Testis (tissue), 3 donors: ENCODE measurements around the gene GBP6. TPM values are rescaled to one million over a fixed set of nuclear protein-coding genes. Genes with fewer than 3 reads are reported as not detected.
"Not testable (repeated sequence)": the region's sequence is repeated elsewhere in the genome, so short reads cannot be mapped to it uniquely, and the experiment has no call there.

ENCODE experiments used
- DNase-seq: peaks from one replicate; pipeline ENCODE4 v3.0.0-alpha.2; 2019
- H3K27ac ChIP-seq, 2 donors: fragments of 200-600 bp; sonication (generic); one replicate each; pipeline ENCODE4 v1.5.1; 2019
- H3K27me3 ChIP-seq: fragments of 200-600 bp; sonication (generic); one replicate; pipeline ENCODE4 v1.5.1; 2019
- H3K36me3 ChIP-seq: fragments of 200-600 bp; sonication (generic); one replicate; pipeline ENCODE4 v1.5.1; 2017; ENCODE audit warnings: low read depth; ENCODE audit errors: missing control alignments
- H3K4me1 ChIP-seq: fragments of 200-600 bp; sonication (generic); one replicate; pipeline ENCODE4 v1.5.1; 2019
- H3K4me3 ChIP-seq, 2 donors: fragments of 200-600 bp; sonication (generic); one replicate each; pipeline ENCODE4 v1.5.1; 2017 to 2019
- H3K9me3 ChIP-seq: fragments of 200-600 bp; sonication (generic); one replicate; pipeline ENCODE4 v1.5.1; 2017
- CTCF ChIP-seq, 3 experiments: fragments of 450-650 bp in 2 of 3; fragments of 200-600 bp in 1 of 3; sonication (generic) in 1 of 3; IDR thresholded peaks; one replicate each; pipeline ENCODE4 v1.5.1; 2016 to 2019; ENCODE audit warnings: antibody characterized with exemption in 3 of 3, mild to moderate bottlenecking in 2 of 3, moderate library complexity in 1 of 3
- POLR2A ChIP-seq: fragments of 450-650 bp; IDR thresholded peaks from one replicate; pipeline ENCODE4 v1.6.1; 2017; ENCODE audit warnings: antibody characterized with exemption, mild to moderate bottlenecking, moderate library complexity
- WGBS, 2 donors: methylation state at CpG; one replicate each; pipeline ENCODE4 v1.1.5; 2018; 5-methylcytosine and 5-hydroxymethylcytosine counted together
- intact Hi-C: fragments of 100-400 bp; cut with DNase I; formaldehyde crosslinking; loops from one replicate; pipeline ENCODE4 v1.15.1; 2023; ENCODE audit warnings: low total_unique reads
- polyA plus RNA-seq: library from polyadenylated mRNA; stranded (reverse); fragments of 350-450 nt; fragmentation: Illumina TruSeq; extraction: RNeasy Lipid Tissue Mini Kit (QIAGEN cat#74804); gene quantifications from one replicate; pipeline ENCODE4 v1.2.3, GENCODE V29; 2014; ENCODE audit warnings: low read depth, low replicate concordance; ENCODE audit not compliant: insufficient read depth
- total RNA-seq, 2 donors: library from RNA; depleted of rRNA; stranded (reverse); fragments of >200 nt; gene quantifications; one replicate each; pipeline ENCODE4 v1.2.3, GENCODE V29; 2016

The GBP6 gene
- total and polyA plus RNA-seq, 3 donors from 2014 or later: 0.24 to 0.26 (median 0.25) TPM

DNA sequence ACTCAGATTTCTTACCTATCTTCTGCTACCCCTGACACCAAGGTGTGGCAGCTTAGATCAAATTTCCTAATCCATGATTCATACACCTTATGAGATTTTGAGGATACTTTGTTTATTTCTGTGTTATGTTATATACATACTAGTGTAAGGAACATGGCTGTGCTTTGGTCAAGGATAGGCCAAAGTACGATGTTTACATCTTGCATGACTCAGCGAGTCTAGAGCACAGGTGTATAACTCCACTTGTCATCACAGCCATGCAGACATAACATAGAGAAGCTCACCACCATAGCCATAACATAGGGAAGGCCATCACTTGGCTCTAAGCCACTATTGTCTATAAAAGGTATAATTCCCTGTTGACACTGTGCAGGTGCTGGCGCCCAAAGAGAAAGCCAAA, 61.2 kb downstream of the GBP6 start:
- Histone ChIP-seq H3K27ac (no peak overlapping the region), H3K27me3 (no peaks in the 10 kb centered on the region), H3K4me3 (no peak overlapping the region), H3K36me3 (no peaks in the 10 kb centered on the region), H3K4me1 (no peaks in the 10 kb centered on the region), H3K9me3 (no peaks in the 10 kb centered on the region)
- WGBS, 2 donors: 89 to 92% methylated on average over 3 of the region's 3 CpGs
- intact Hi-C loops: no loop called here
- DNase-seq: no peak
- TF ChIP-seq CTCF (IDR thresholded peaks at IDR 0.05) (no peak), POLR2A (no peak)

DNA sequence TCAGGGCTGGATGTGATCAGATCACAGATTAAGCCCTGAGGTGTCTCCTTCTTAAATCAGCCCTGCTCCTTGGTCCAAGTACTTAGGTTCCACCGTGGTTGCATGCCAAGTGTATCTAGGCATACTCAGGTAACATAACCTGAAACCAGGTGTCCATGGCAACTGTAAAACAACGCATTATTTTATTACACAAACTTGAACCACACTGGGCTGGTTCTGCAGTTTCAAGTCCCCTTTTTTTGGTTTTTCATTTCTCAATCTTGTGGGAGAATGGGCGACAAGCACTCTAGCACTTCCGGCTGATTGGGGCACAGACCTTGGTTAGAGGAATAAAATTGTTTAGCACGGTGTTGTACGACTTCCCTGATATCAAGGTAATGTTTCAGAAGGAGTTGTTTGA, 65.2 kb downstream of the GBP6 start:
- WGBS, 2 donors: 80 to 86% methylated on average over 6 of the region's 6 CpGs
- DNase-seq: no peak
- TF ChIP-seq POLR2A: no peak
- TF ChIP-seq CTCF (IDR thresholded peaks at IDR 0.05): no peak

DNA sequence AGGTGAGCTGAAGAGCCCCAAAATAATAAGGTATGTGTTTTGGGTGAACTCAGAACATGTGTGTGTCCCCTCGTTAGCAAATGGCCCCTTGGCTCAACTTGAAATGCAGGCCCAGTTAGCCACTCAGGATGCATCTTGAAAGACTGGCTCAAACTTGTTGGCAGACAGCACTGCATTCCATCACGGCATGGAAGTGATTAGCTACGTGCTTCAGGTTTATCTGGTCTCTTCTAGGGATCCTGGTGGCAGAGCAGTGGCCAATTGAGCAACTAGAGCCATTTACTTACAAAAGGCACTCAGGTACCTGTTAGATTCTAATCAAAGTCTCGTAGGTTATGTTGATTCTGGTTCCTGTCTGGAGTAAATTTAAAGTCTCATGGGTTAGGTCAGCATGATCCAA, 65.8 kb downstream of the GBP6 start:
- intact Hi-C loops, DNase-seq, H3K4me3 ChIP-seq, H3K4me1 ChIP-seq, H3K36me3 ChIP-seq, H3K27me3 ChIP-seq, H3K9me3 ChIP-seq, H3K27ac ChIP-seq: not testable (repeated sequence)
- 86 to 94% methylated on average over 2 of the region's 4 CpGs for WGBS, 2 donors

More for the DNA sequence above, 65.2 kb downstream of the GBP6 start:
- Histone ChIP-seq H3K27me3 (no peaks in the 10 kb centered on the region), H3K9me3 (no peaks in the 10 kb centered on the region), H3K4me3 (no peak overlapping the region), H3K27ac (no peak overlapping the region), H3K4me1 (no peaks in the 10 kb centered on the region), H3K36me3 (no peaks in the 10 kb centered on the region)
- intact Hi-C loops: no loop called here

GRCh38 chr1:89433421-89433820, 69.6 kb downstream of the GBP6 start:
- Histone ChIP-seq H3K4me1 (no peaks in the 10 kb centered on the region), H3K27ac (no peak overlapping the region), H3K36me3 (no peaks in the 10 kb centered on the region), H3K4me3 (no peak overlapping the region), H3K9me3 (no peaks in the 10 kb centered on the region), H3K27me3 (no peaks in the 10 kb centered on the region)
- TF ChIP-seq POLR2A (no peak), CTCF (IDR thresholded peaks at IDR 0.05) (no peak)
- no peak for DNase-seq
- 87 to 94% methylated on average over 4 of the region's 4 CpGs for WGBS, 2 donors
- intact Hi-C loops: no loop called here

GRCh38 chr1:89434058-89434780, 70.4 kb downstream of the GBP6 start:
- intact Hi-C loops, H3K36me3 ChIP-seq, H3K9me3 ChIP-seq, H3K27ac ChIP-seq, H3K4me3 ChIP-seq, H3K27me3 ChIP-seq, DNase-seq, H3K4me1 ChIP-seq: not testable (repeated sequence)
- WGBS, 2 donors: 86 to 90% methylated on average over 9 of the region's 9 CpGs

Other genes with a start within 250 kb of the GBP6 start
- 10 to 100 TPM; 35.2 to 41.3 TPM for gene GBP2, start 237.9 kb upstream of the GBP6 start, total RNA-seq
- 39.5 TPM for gene GBP2, start 237.9 kb upstream of the GBP6 start, polyA plus RNA-seq
- not detected for gene GBP7, start 188.1 kb upstream of the GBP6 start, total RNA-seq
- gene GBP7, start 188.1 kb upstream of the GBP6 start, polyA plus RNA-seq: 0.12 TPM
- 1 to 10 TPM; 2.2 to 5.7 TPM for gene GBP4, start 165.1 kb upstream of the GBP6 start, total RNA-seq
- 12.3 TPM for gene GBP4, start 165.1 kb upstream of the GBP6 start, polyA plus RNA-seq
- 1 to 10 TPM; 5.6 to 8.6 TPM for gene GBP5, start 91.2 kb upstream of the GBP6 start, total RNA-seq
- gene GBP5, start 91.2 kb upstream of the GBP6 start, polyA plus RNA-seq: 12.0 TPM
- gene LRRC8B, start 160.8 kb downstream of the GBP6 start, total RNA-seq: 10 to 100 TPM; 20.5 to 42.1 TPM
- 29.7 TPM for gene LRRC8B, start 160.8 kb downstream of the GBP6 start, polyA plus RNA-seq